Thyroid gland (tissue), 4 donors: Measurements from ENCODE around the gene PARP6. TPM values are rescaled to one million over a fixed set of nuclear protein-coding genes. Genes with fewer than 3 reads are reported as not detected.

Experiments used
- DNase-seq, 2 donors: peaks; one replicate each; pipeline ENCODE4 v3.0.0-alpha.2; 2019
- H3K27ac ChIP-seq, 3 donors: fragments of 200-600 bp; sonication (generic); 1 replicate in 2 of 3; 2 replicates in 1 of 3; pipeline ENCODE4 v1.5.1; 2016 to 2019; ENCODE audit warnings: mild to moderate bottlenecking in 1 of 3, moderate library complexity in 1 of 3
- H3K27me3 ChIP-seq: fragments of 200-600 bp; sonication (generic); one replicate; pipeline ENCODE4 v1.5.1; 2019
- H3K36me3 ChIP-seq, 2 donors: fragments of 200-600 bp; sonication (generic); one replicate each; pipeline ENCODE4 v1.5.1; 2016 to 2019
- H3K4me1 ChIP-seq, 2 donors: fragments of 200-600 bp; sonication (generic); one replicate each; pipeline ENCODE4 v1.5.1; 2017 to 2019
- H3K4me3 ChIP-seq, 3 donors: fragments of 200-600 bp; sonication (generic); replicated peaks in 1 of 3; 1 replicate in 2 of 3; 2 replicates in 1 of 3; pipeline ENCODE4 v1.5.1; 2016; ENCODE audit warnings: mild to moderate bottlenecking in 1 of 3
- H3K9me3 ChIP-seq: fragments of 200-600 bp; sonication (generic); one replicate; pipeline ENCODE4 v1.5.1; 2017
- CTCF ChIP-seq, 6 experiments: fragments of 200-600 bp in 3 of 6; fragments of 450-650 bp in 3 of 6; sonication (generic) in 3 of 6; IDR thresholded peaks; one replicate each; pipeline ENCODE4 v1.5.1; 2016 to 2019; ENCODE audit warnings: antibody characterized with exemption in 6 of 6, mild to moderate bottlenecking in 2 of 6, inconsistent platforms in 1 of 6, moderate library complexity in 1 of 6
- POLR2A ChIP-seq, 2 donors: fragments of 450-650 bp; IDR thresholded peaks; one replicate each; pipeline ENCODE4 v1.6.1; 2017; ENCODE audit warnings: antibody characterized with exemption in 2 of 2, mild to moderate bottlenecking in 2 of 2, moderate library complexity in 1 of 2
- WGBS, 2 donors: methylation state at CpG; one replicate each; pipeline ENCODE4 v1.1.5; 2017; 5-methylcytosine and 5-hydroxymethylcytosine counted together
- intact Hi-C: fragments of 100-400 bp; cut with DNase I; formaldehyde crosslinking; loops from one replicate; pipeline ENCODE4 v1.15.1; 2023
- total RNA-seq, 4 donors: library from RNA; depleted of rRNA; stranded (reverse); fragments of >200 nt; gene quantifications; one replicate each; pipeline ENCODE4 v1.2.3, GENCODE V29; 2016

The PARP6 gene
- total RNA-seq, 4 donors from 2014 or later, result 54.2 to 98.0 (median 70.4) TPM

- no peak for DNase-seq
- no peak for TF ChIP-seq CTCF (IDR thresholded peaks at IDR 0.05)
- no peak for TF ChIP-seq POLR2A (IDR thresholded peaks at IDR 0.05)
- 96 to 97% methylated on average over 3 to 11 of the region's 13 CpGs for WGBS, 2 donors
- Histone ChIP-seq H3K4me3 (no peak overlapping the region), H3K27me3 (no peaks in the 10 kb centered on the region), H3K4me1 (peaks cover 6 to 25% of the 10 kb centered on the region in 2 donors), H3K36me3 (peaks cover 57 to 58% of the 10 kb centered on the region in 2 donors), H3K9me3 (no peaks in the 10 kb centered on the region), H3K27ac (peak overlapping the region in 2 of 3 donors; percentile 78 to 84)
- intact Hi-C loops, result loop anchor here (5.0 kb wide), 1 partner anchor 70 kb away; the partner anchor contains the start of gene PARP6
These were observed 70.1 kb downstream of the PARP6 start for GRCh38 chr15:72202302-72202701.

DNA sequence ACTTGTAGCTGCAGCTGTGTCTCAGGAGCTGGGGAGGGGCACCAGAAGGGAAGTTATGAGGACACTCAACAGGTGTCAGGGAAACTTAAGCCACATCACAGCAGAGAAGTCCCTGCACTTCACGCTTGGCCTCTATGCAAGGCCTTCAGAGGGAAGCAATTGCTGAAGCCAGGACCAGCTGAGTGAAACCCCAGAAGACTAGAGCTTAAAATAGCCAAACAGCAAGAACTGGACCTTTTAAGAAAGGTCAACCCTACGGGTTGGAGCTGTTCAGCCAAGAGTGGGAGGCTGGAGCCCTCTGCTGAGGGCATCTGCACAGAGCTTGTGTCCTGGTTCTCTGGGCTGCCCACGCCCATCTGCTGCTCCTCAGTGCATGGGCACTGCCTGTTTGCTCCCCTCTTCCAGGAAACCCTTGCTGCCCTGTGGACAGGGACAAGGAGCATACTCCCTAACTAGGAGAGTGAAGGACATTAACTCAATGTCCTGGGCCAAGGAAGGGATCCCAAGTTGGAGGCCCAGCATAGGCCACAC is 70.9 kb downstream of the PARP6 start:
- H3K27me3 ChIP-seq, result no peaks in the 10 kb centered on the region
- intact Hi-C loops, result loop anchor here (5.0 kb wide), 1 partner anchor 71 kb away; the partner anchor contains the start of gene PARP6
- H3K4me3 ChIP-seq, result no peak overlapping the region
- peak overlapping the region in 2 of 3 donors; percentile 36 to 78 for H3K27ac ChIP-seq
- H3K9me3 ChIP-seq, result no peaks in the 10 kb centered on the region
- 63 to 86% methylated on average over 2 to 3 of the region's 3 CpGs for WGBS, 2 donors
- H3K36me3 ChIP-seq, result peaks cover 48 to 50% of the 10 kb centered on the region in 2 donors
- no peak for DNase-seq
- no peak for TF ChIP-seq CTCF (IDR thresholded peaks at IDR 0.05)
- no peak for TF ChIP-seq POLR2A (IDR thresholded peaks at IDR 0.05)
- peaks cover 6 to 32% of the 10 kb centered on the region in 2 donors for H3K4me1 ChIP-seq

GRCh38 chr15:72200395-72201237 is 71.7 kb downstream of the PARP6 start:
- TF ChIP-seq CTCF (IDR thresholded peaks at IDR 0.05) (no peak), POLR2A (IDR thresholded peaks at IDR 0.05) (no peak)
- no peak for DNase-seq
- Histone ChIP-seq H3K27ac (peak overlapping the region in 1 of 3 donors; percentile 36), H3K36me3 (peaks cover 40 to 41% of the 10 kb centered on the region in 2 donors), H3K4me1 (peaks cover 6 to 33% of the 10 kb centered on the region in 2 donors), H3K9me3 (no peaks in the 10 kb centered on the region), H3K4me3 (no peak overlapping the region), H3K27me3 (no peaks in the 10 kb centered on the region)
- 87 to 93% methylated on average over 9 to 15 of the region's 15 CpGs for WGBS, 2 donors
- intact Hi-C loops, result loop anchor here (5.0 kb wide), 1 partner anchor 72 kb away; the partner anchor contains the start of gene PARP6

GRCh38 chr15:72199721-72200212 is 72.6 kb downstream of the PARP6 start:
- Histone ChIP-seq H3K4me3 (no peak overlapping the region), H3K36me3 (peaks cover 33% of the 10 kb centered on the region in 2 donors), H3K27me3 (no peaks in the 10 kb centered on the region), H3K27ac (no peak overlapping the region), H3K4me1 (peaks cover 6 to 33% of the 10 kb centered on the region in 2 donors), H3K9me3 (no peaks in the 10 kb centered on the region)
- peak; percentile 85 to 86 for DNase-seq
- intact Hi-C loops, result loop anchor here (5.0 kb wide), 1 partner anchor 73 kb away; the partner anchor contains the start of gene PARP6
- TF ChIP-seq CTCF (IDR thresholded peaks at IDR 0.05) (peak; percentile 89 to 94 (median 92)), POLR2A (IDR thresholded peaks at IDR 0.05) (no peak)
- 65 to 87% methylated on average over 2 of the region's 2 CpGs for WGBS, 2 donors
